Mucosa of rectum (tissue), 2 donors: ENCODE data around the gene CACNB4.
"Not testable (repeated sequence)": the region's sequence is repeated elsewhere in the genome, so short reads cannot be mapped to it uniquely, and the experiment has no call there.

Experiments
- H3K27ac ChIP-seq, 2 donors: one replicate each; pipeline ENCODE4 v1.7.0; 2013; ENCODE audit warnings: inconsistent platforms in 2 of 2, low read depth in 2 of 2, low read length in 2 of 2
- H3K27me3 ChIP-seq, 2 donors: one replicate each; pipeline ENCODE4 v1.7.0; 2013; ENCODE audit warnings: low read length in 2 of 2; ENCODE audit not compliant: control insufficient read depth in 2 of 2, insufficient read depth in 2 of 2
- H3K36me3 ChIP-seq, 2 donors: one replicate each; pipeline ENCODE4 v1.7.0; 2013; ENCODE audit warnings: low read length in 2 of 2; ENCODE audit not compliant: control insufficient read depth in 2 of 2, insufficient read depth in 2 of 2
- H3K4me1 ChIP-seq, 2 donors: one replicate each; pipeline ENCODE4 v1.7.0; 2013; ENCODE audit warnings: low read length in 2 of 2, mild to moderate bottlenecking in 1 of 2; ENCODE audit not compliant: control insufficient read depth in 2 of 2, insufficient read depth in 2 of 2
- H3K4me3 ChIP-seq, 2 donors: one replicate each; pipeline ENCODE4 v1.7.0; 2013; ENCODE audit warnings: low read length in 2 of 2
- H3K9ac ChIP-seq, 2 donors: one replicate each; pipeline ENCODE4 v1.7.0; 2013; ENCODE audit warnings: low read length in 2 of 2, low read depth in 1 of 2, mild to moderate bottlenecking in 1 of 2
- H3K9me3 ChIP-seq, 2 donors: one replicate each; pipeline ENCODE4 v1.7.0; 2013; ENCODE audit warnings: low read length in 2 of 2; ENCODE audit not compliant: control insufficient read depth in 2 of 2
- donor health status: healthy.
- donor health status: Normal muscosa, but diverticular disease.

CACNB4 gene

GRCh38 chr2:151796774-151797173, 302.1 kb downstream of the CACNB4 start:
- no peaks in the 10 kb centered on the region for H3K36me3 ChIP-seq
- no peak overlapping the region for H3K9ac ChIP-seq
- no peak overlapping the region for H3K27ac ChIP-seq
- no peak overlapping the region for H3K4me3 ChIP-seq
- no peaks in the 10 kb centered on the region for H3K4me1 ChIP-seq
- H3K9me3 ChIP-seq = no peaks in the 10 kb centered on the region
- no peaks in the 10 kb centered on the region for H3K27me3 ChIP-seq

GRCh38 chr2:151795646-151796240, 303.1 kb downstream of the CACNB4 start:
- no peaks in the 10 kb centered on the region for H3K4me1 ChIP-seq
- H3K27me3 ChIP-seq = no peaks in the 10 kb centered on the region
- H3K9me3 ChIP-seq = no peaks in the 10 kb centered on the region
- no peak overlapping the region for H3K9ac ChIP-seq
- no peak overlapping the region for H3K4me3 ChIP-seq
- H3K27ac ChIP-seq = no peak overlapping the region
- no peaks in the 10 kb centered on the region for H3K36me3 ChIP-seq

GRCh38 chr2:151794422-151794821, 304.4 kb downstream of the CACNB4 start:
- H3K27ac ChIP-seq, H3K36me3 ChIP-seq, H3K4me3 ChIP-seq: not testable (repeated sequence)

GRCh38 chr2:151793123-151793522, 305.7 kb downstream of the CACNB4 start:
- Histone ChIP-seq H3K4me1 (no peaks in the 10 kb centered on the region), H3K4me3 (no peak overlapping the region), H3K9me3 (no peaks in the 10 kb centered on the region), H3K27me3 (no peaks in the 10 kb centered on the region), H3K9ac (no peak overlapping the region), H3K27ac (no peak overlapping the region), H3K36me3 (no peaks in the 10 kb centered on the region)

More at GRCh38 chr2:151794422-151794821, 304.4 kb downstream of the CACNB4 start:
- not testable (repeated sequence) for H3K27me3 ChIP-seq, H3K9ac ChIP-seq, H3K9me3 ChIP-seq, H3K4me1 ChIP-seq

GRCh38 chr2:151792589-151792988, 306.3 kb downstream of the CACNB4 start:
- no peaks in the 10 kb centered on the region for H3K9me3 ChIP-seq
- H3K27ac ChIP-seq = no peak overlapping the region
- no peaks in the 10 kb centered on the region for H3K36me3 ChIP-seq
- no peak overlapping the region for H3K9ac ChIP-seq
- H3K4me1 ChIP-seq = no peaks in the 10 kb centered on the region
- no peak overlapping the region for H3K4me3 ChIP-seq
- H3K27me3 ChIP-seq = no peaks in the 10 kb centered on the region

GRCh38 chr2:151791545-151791944, 307.3 kb downstream of the CACNB4 start:
- H3K4me3 ChIP-seq = no peak overlapping the region
- H3K36me3 ChIP-seq = no peaks in the 10 kb centered on the region
- no peaks in the 10 kb centered on the region for H3K4me1 ChIP-seq
- H3K27ac ChIP-seq = no peak overlapping the region
- H3K27me3 ChIP-seq = no peaks in the 10 kb centered on the region
- H3K9me3 ChIP-seq = no peaks in the 10 kb centered on the region
- H3K9ac ChIP-seq = no peak overlapping the region

- Histone ChIP-seq H3K4me3 (no peak overlapping the region), H3K9me3 (no peaks in the 10 kb centered on the region), H3K9ac (no peak overlapping the region), H3K4me1 (no peaks in the 10 kb centered on the region), H3K27ac (no peak overlapping the region), H3K27me3 (no peaks in the 10 kb centered on the region), H3K36me3 (peaks cover 0 to under 1% of the 10 kb centered on the region in 2 donors)
These were observed 308.2 kb downstream of the CACNB4 start for GRCh38 chr2:151790689-151791088.

GRCh38 chr2:151789055-151789834, 309.6 kb downstream of the CACNB4 start:
- H3K9me3 ChIP-seq = no peaks in the 10 kb centered on the region
- H3K4me3 ChIP-seq = no peak overlapping the region
- H3K27me3 ChIP-seq = no peaks in the 10 kb centered on the region
- no peaks in the 10 kb centered on the region for H3K4me1 ChIP-seq
- H3K36me3 ChIP-seq = peaks cover 0 to 8% of the 10 kb centered on the region in 2 donors
- H3K27ac ChIP-seq = no peak overlapping the region
- H3K9ac ChIP-seq = no peak overlapping the region

- Histone ChIP-seq H3K9me3 (no peaks in the 10 kb centered on the region), H3K27ac (no peak overlapping the region), H3K4me3 (no peak overlapping the region), H3K27me3 (no peaks in the 10 kb centered on the region), H3K4me1 (no peaks in the 10 kb centered on the region), H3K36me3 (peaks cover 0 to 8% of the 10 kb centered on the region in 2 donors), H3K9ac (no peak overlapping the region)
These were observed 312.4 kb downstream of the CACNB4 start for GRCh38 chr2:151786483-151786882.

GRCh38 chr2:151786077-151786476, 312.8 kb downstream of the CACNB4 start:
- no peak overlapping the region for H3K9ac ChIP-seq
- no peak overlapping the region for H3K27ac ChIP-seq
- peaks cover 0 to 11% of the 10 kb centered on the region in 2 donors for H3K36me3 ChIP-seq
- H3K27me3 ChIP-seq = no peaks in the 10 kb centered on the region
- H3K4me3 ChIP-seq = no peak overlapping the region
- H3K4me1 ChIP-seq = no peaks in the 10 kb centered on the region
- no peaks in the 10 kb centered on the region for H3K9me3 ChIP-seq
